Panc1 (cell line): ENCODE results near the gene ANKRD29. TPM values are rescaled to one million over a fixed set of nuclear protein-coding genes. Genes with fewer than 3 reads are reported as not detected.
A peak's percentile ranks its signal among the peaks of the same experiment; 100 is the strongest.

ENCODE experiments used
- ATAC-seq: fragments of 200-7000 bp; cut with Tn5 transposase; 2 replicates; pipeline ENCODE4 v1.9.1; 2020; ENCODE audit warnings: mild to moderate bottlenecking, moderate library complexity
- BruUV-seq: library from RNA; stranded (reverse); fragments of 400-500 nt; replicated peaks from 2 replicates; lab custom pipeline; 2021; lab: Mats Ljungman, UMichigan
- CTCF ChIA-PET: fragments of 300-600 bp; sonication (Branson Sonifier 250); formaldehyde crosslinking; loops from one replicate; lab custom pipeline; 2022; ENCODE audit warnings: antibody characterized with exemption; lab: Charles Lee
- POLR2A ChIA-PET: fragments of 300-600 bp; sonication (Branson Sonifier 250); formaldehyde crosslinking; loops from one replicate; lab custom pipeline; 2022; ENCODE audit warnings: antibody characterized with exemption; lab: Charles Lee
- DNase-seq: peaks from one replicate; pipeline ENCODE4 v3.0.0-alpha.2; 2010; ENCODE audit warnings: low read depth, low spot score
- H3K27ac ChIP-seq: 2 replicates; pipeline ENCODE4 v1.5.1; 2011; ENCODE audit warnings: mild to moderate bottlenecking, low read length, inconsistent platforms
- H3K27me3 ChIP-seq: fragments of 200-500 bp; sonication (Bioruptor generic); 2 replicates; pipeline ENCODE4 v1.6.0; 2014; ENCODE audit warnings: low read length, inconsistent platforms; ENCODE audit not compliant: control insufficient read depth, insufficient read depth
- H3K36me3 ChIP-seq: fragments of 200-500 bp; sonication (Bioruptor generic); 2 replicates; pipeline ENCODE4 v1.5.1; 2014; ENCODE audit warnings: inconsistent platforms, mild to moderate bottlenecking, low read length, moderate library complexity; ENCODE audit not compliant: control insufficient read depth, insufficient read depth
- H3K4me1 ChIP-seq: 2 replicates; pipeline ENCODE4 v1.5.1; 2011; ENCODE audit warnings: inconsistent platforms, mild to moderate bottlenecking, low read length, moderate library complexity; ENCODE audit not compliant: control insufficient read depth, insufficient read depth
- H3K4me3 ChIP-seq, 2 experiments: 2 replicates each; pipeline ENCODE4 v1.5.1; 2011 to 2012; ENCODE audit warnings: low read depth in 2 of 2, low read length in 2 of 2, mild to moderate bottlenecking in 2 of 2, inconsistent platforms in 1 of 2, moderate library complexity in 1 of 2
- H3K9me3 ChIP-seq: fragments of 200-500 bp; sonication (Bioruptor generic); 2 replicates; pipeline ENCODE4 v1.5.1; 2014; ENCODE audit warnings: low read depth, mild to moderate bottlenecking, inconsistent platforms, low read length, moderate library complexity; ENCODE audit not compliant: control insufficient read depth, insufficient read depth
- POLR2AphosphoS5 ChIP-seq: IDR thresholded peaks from 2 replicates; pipeline ENCODE4 v1.6.1; 2012; ENCODE audit warnings: mild to moderate bottlenecking, low read depth, low read length, moderate library complexity
- SIN3A ChIP-seq: IDR thresholded peaks from 2 replicates; pipeline ENCODE4 v1.6.1; 2012; ENCODE audit warnings: low read depth, mild to moderate bottlenecking, low read length, moderate library complexity, borderline replicate concordance; ENCODE audit not compliant: insufficient read depth
- TCF7L2 ChIP-seq: IDR thresholded peaks from 2 replicates; pipeline ENCODE4 v1.6.1; 2011; ENCODE audit warnings: mild to moderate bottlenecking, low read depth, low read length, inconsistent platforms
- in situ Hi-C: cut with HindIII; loops from 2 replicates; pipeline ENCODE4 v1.10.0; 2016; ENCODE audit warnings: low sequenced_read_pairs, low pct_unique_long_range_greater_than_20kb
- intact Hi-C: fragments of 100-400 bp; cut with micrococcal nuclease; formaldehyde crosslinking; loops from one replicate; pipeline ENCODE4 v1.10.0; 2022; ENCODE audit not compliant: unreplicated experiment
- total RNA-seq: library from RNA; stranded (reverse); gene quantifications from one replicate; pipeline ENCODE4 v1.2.1, GENCODE V29; 2021; ENCODE audit not compliant: unreplicated experiment
- TF ChIP-seq, protein P1 (sequence below), 2 experiments: IDR thresholded peaks; 2 replicates each; pipeline ENCODE4 v1.6.1; 2011 to 2012; ENCODE audit warnings: low read depth in 2 of 2, control low read depth in 1 of 2, low read length in 1 of 2, mild to moderate bottlenecking in 1 of 2, moderate library complexity in 1 of 2; ENCODE audit not compliant: insufficient read depth in 1 of 2
- TF ChIP-seq, protein P2 (sequence below): fragments of 450-650 bp; IDR thresholded peaks from 2 replicates; pipeline ENCODE4 v1.5.1; 2017; ENCODE audit warnings: mild to moderate bottlenecking

ANKRD29 gene
- total RNA-seq, 1 experiment from 2014 or later: 0.67 TPM

DNA sequence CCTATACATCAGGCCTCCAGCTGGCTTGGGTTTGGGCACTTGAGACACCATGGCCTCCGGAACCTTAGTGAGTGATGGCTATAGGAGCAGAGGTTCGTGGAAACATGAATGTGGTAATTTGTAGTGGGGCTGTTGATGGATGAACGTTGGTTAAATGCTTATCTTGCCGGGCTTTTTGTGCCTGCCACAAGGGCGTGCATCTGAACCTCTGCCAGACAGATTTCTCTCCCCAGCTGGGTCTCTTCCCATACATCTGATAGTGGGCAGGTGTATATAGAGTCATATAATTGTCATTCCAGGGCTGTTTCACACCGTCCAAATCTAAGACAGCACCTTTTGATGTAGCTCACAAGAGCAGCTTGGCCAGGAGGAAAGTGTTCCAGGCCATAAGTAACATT lies 41.3 kb upstream of the ANKRD29 start:
- intact Hi-C loops (loop anchor here (2.0 to 10.0 kb wide), 2 partner anchors 81 to 189 kb away; no protein-coding TSS in a partner anchor), in situ Hi-C loops (no loop called here)
- Histone ChIP-seq H3K9me3 (peaks cover 8% of the 10 kb centered on the region; the same call in 1 of the 2 replicates), H3K27ac (no peak overlapping the region), H3K4me3 (no peak overlapping the region), H3K27me3 (no peaks in the 10 kb centered on the region; the same call in 1 of the 2 replicates), H3K36me3 (no peaks in the 10 kb centered on the region), H3K4me1 (no peaks in the 10 kb centered on the region)
- BruUV-seq: no TSS peak
- POLR2A ChIA-PET: interaction anchor here (0.5 kb wide), 1 partner anchor 435 kb away, joined by 4 read pairs; the partner anchor contains the start of gene CABYR
- CTCF ChIA-PET: interaction anchor here (0.6 to 2.1 kb wide), 4 partner anchors 17 to 89 kb away, joined by 4 to 18 read pairs (median 6); no protein-coding TSS in a partner anchor
- DNase-seq (no peak), ATAC-seq (no peak)
- TF ChIP-seq SIN3A (no peak), POLR2AphosphoS5 (no peak), TCF7L2 (no peak)
- TF ChIP-seq, protein P1, sequence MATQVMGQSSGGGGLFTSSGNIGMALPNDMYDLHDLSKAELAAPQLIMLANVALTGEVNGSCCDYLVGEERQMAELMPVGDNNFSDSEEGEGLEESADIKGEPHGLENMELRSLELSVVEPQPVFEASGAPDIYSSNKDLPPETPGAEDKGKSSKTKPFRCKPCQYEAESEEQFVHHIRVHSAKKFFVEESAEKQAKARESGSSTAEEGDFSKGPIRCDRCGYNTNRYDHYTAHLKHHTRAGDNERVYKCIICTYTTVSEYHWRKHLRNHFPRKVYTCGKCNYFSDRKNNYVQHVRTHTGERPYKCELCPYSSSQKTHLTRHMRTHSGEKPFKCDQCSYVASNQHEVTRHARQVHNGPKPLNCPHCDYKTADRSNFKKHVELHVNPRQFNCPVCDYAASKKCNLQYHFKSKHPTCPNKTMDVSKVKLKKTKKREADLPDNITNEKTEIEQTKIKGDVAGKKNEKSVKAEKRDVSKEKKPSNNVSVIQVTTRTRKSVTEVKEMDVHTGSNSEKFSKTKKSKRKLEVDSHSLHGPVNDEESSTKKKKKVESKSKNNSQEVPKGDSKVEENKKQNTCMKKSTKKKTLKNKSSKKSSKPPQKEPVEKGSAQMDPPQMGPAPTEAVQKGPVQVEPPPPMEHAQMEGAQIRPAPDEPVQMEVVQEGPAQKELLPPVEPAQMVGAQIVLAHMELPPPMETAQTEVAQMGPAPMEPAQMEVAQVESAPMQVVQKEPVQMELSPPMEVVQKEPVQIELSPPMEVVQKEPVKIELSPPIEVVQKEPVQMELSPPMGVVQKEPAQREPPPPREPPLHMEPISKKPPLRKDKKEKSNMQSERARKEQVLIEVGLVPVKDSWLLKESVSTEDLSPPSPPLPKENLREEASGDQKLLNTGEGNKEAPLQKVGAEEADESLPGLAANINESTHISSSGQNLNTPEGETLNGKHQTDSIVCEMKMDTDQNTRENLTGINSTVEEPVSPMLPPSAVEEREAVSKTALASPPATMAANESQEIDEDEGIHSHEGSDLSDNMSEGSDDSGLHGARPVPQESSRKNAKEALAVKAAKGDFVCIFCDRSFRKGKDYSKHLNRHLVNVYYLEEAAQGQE (IDR thresholded peaks at IDR 0.05; ENCODE audit: insufficient read depth in 1 of 2, low read depth in 2 of 2, low read length in 1 of 2): no peak
- TF ChIP-seq, protein P2, sequence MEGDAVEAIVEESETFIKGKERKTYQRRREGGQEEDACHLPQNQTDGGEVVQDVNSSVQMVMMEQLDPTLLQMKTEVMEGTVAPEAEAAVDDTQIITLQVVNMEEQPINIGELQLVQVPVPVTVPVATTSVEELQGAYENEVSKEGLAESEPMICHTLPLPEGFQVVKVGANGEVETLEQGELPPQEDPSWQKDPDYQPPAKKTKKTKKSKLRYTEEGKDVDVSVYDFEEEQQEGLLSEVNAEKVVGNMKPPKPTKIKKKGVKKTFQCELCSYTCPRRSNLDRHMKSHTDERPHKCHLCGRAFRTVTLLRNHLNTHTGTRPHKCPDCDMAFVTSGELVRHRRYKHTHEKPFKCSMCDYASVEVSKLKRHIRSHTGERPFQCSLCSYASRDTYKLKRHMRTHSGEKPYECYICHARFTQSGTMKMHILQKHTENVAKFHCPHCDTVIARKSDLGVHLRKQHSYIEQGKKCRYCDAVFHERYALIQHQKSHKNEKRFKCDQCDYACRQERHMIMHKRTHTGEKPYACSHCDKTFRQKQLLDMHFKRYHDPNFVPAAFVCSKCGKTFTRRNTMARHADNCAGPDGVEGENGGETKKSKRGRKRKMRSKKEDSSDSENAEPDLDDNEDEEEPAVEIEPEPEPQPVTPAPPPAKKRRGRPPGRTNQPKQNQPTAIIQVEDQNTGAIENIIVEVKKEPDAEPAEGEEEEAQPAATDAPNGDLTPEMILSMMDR: no peak

- no peak overlapping the region for H3K27ac ChIP-seq
- CTCF ChIA-PET: interaction anchor here (0.5 to 2.1 kb wide), 15 partner anchors 11 to 211 kb away, joined by 3 to 18 read pairs (median 4); no protein-coding TSS in a partner anchor
- POLR2A ChIA-PET: no interaction called here
- DNase-seq (peak; percentile 50), ATAC-seq (peak; percentile 95)
- H3K27me3 ChIP-seq: no peaks in the 10 kb centered on the region; the same call in 1 of the 2 replicates
- no peaks in the 10 kb centered on the region for H3K36me3 ChIP-seq
- no peaks in the 10 kb centered on the region for H3K4me1 ChIP-seq
- no peak overlapping the region for H3K4me3 ChIP-seq
- intact Hi-C loops: loop anchor here (2.0 to 10.0 kb wide), 2 partner anchors 81 to 189 kb away; no protein-coding TSS in a partner anchor
- peaks cover 8% of the 10 kb centered on the region; the same call in 1 of the 2 replicates for H3K9me3 ChIP-seq
- TF ChIP-seq TCF7L2: no peak
- TF ChIP-seq, protein P2: peak; percentile 76
- in situ Hi-C loops: no loop called here
- BruUV-seq: no TSS peak
Observed at GRCh38 chr18:23703057-23703986, 40.6 kb upstream of the ANKRD29 start.
